ENCODE results near the gene CAMSAP1. TPM values are rescaled to one million over a fixed set of nuclear protein-coding genes. Genes with fewer than 3 reads are reported as not detected.

Gene CAMSAP1
- total RNA-seq, 1 experiment from 2014 or later: 52.7 TPM

DNA sequence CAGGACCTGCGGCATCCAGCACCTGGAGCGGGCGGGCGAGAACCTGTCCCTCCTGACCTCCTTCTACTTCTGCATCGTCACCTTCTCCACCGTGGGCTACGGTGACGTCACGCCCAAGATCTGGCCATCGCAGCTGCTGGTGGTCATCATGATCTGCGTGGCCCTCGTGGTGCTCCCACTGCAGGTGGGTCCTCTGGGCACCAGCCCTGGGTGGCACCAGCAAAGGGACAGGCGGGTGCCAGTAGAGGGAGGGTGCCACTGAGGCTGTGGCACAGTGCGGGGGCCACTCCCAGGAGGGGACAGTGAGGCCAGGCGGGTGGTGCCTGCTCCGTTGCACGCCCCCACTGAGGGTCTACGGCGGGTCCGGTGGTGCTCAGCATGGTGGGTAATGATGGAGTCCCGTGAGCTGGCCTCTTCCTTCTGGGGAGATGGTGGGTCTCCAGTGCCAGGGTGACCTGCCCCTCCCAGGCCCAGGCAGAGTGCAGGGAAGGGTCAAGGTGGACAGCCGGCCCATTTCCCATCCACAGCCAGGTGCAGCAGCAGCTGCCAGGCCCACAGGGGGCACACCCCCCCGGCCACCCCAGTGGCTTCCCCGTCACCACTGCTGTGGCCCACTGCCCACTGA is 147.6 kb downstream of the CAMSAP1 start:
- H3K56ac ChIP-seq (ENCODE audit: insufficient read length, low read depth, low read length): no peak overlapping the region
- no peak overlapping the region for H3K27ac ChIP-seq (ENCODE audit: insufficient read length, low read depth, low read length)
- H4K20me1 ChIP-seq (ENCODE audit: control insufficient read depth, insufficient read depth, insufficient read length): no peaks in the 10 kb centered on the region
- H2BK20ac ChIP-seq (ENCODE audit: low read depth, low read length, poor library complexity, severe bottlenecking): no peak overlapping the region
- H4K5ac ChIP-seq (ENCODE audit: insufficient read length, low read depth, low read length): no peak overlapping the region
- H3K23ac ChIP-seq (ENCODE audit: insufficient read length, low read depth, low read length): no peak overlapping the region
- H3T11ph ChIP-seq (ENCODE audit: low read length): no peak overlapping the region
- no peaks in the 10 kb centered on the region for H3K79me1 ChIP-seq (ENCODE audit: insufficient read depth, low read depth, low read length, poor library complexity, severe bottlenecking)
- no peak for TF ChIP-seq CTCF (conservative IDR thresholded peaks at IDR 0.05)
- Mint-ChIP-seq H3K36me3 (ENCODE audit: insufficient read depth in 1 of 3, low read depth in 3 of 3) (no peaks in the 10 kb centered on the region), H3K4me1 (no peaks in the 10 kb centered on the region), H3K27ac (no peak overlapping the region), H3K9me3 (peaks cover 0 to 1% of the 10 kb centered on the region in 2 experiments; a peak in 1 of 5 replicates), H3K27me3 (ENCODE audit: low read depth) (no peaks in the 10 kb centered on the region), H3K4me3 (no peak overlapping the region)
- H2BK5ac ChIP-seq (ENCODE audit: insufficient read length, low read length): no peak overlapping the region
- no peak overlapping the region for H2AFZ ChIP-seq (ENCODE audit: low read length)
- no peak overlapping the region for H2AK5ac ChIP-seq (ENCODE audit: insufficient read length, low read length)
- no peaks in the 10 kb centered on the region for H3K23me2 ChIP-seq (ENCODE audit: insufficient read length, low read depth, low read length, poor library complexity, severe bottlenecking)
- DNase-seq: no peak
- H4K8ac ChIP-seq (replicated peaks; ENCODE audit: insufficient read length, low read depth, low read length): no peak overlapping the region
- no peak overlapping the region for H2BK12ac ChIP-seq (ENCODE audit: insufficient read length, low read depth, low read length)
- H3K27me3 ChIP-seq (ENCODE audit: insufficient read depth, low read length): no peaks in the 10 kb centered on the region
- H3K9ac ChIP-seq (ENCODE audit: extremely low read depth, insufficient read length, low read length): no peak overlapping the region
- no peak overlapping the region for H4K91ac ChIP-seq (ENCODE audit: insufficient read length, low read depth, low read length)
- no peak overlapping the region for H3K18ac ChIP-seq (ENCODE audit: insufficient read length, low read depth, low read length)
- no peaks in the 10 kb centered on the region for H3K9me3 ChIP-seq (ENCODE audit: control insufficient read depth, low read depth, low read length)
- no peak overlapping the region for H3K14ac ChIP-seq (ENCODE audit: insufficient read depth, low read length)
- H3K4me1 ChIP-seq (ENCODE audit: insufficient read depth, low read length): no peaks in the 10 kb centered on the region
- H2BK15ac ChIP-seq (ENCODE audit: low read depth, low read length): no peak overlapping the region
- no peaks in the 10 kb centered on the region for H3K79me2 ChIP-seq (ENCODE audit: insufficient read depth, low read length)
- no CpG with 5 or more reads among the region's 24 CpGs for WGBS (ENCODE audit: extremely low coverage, insufficient read length, low lambda C conversion rate)
- H2BK120ac ChIP-seq (ENCODE audit: low read depth, low read length, poor library complexity, severe bottlenecking): no peak overlapping the region
- no peak overlapping the region for H3K4me2 ChIP-seq (ENCODE audit: insufficient read depth, insufficient read length, low read length)
- no peak overlapping the region for H3K4ac ChIP-seq (ENCODE audit: low read depth, low read length)

Measured in H9 (cell line).